GM19324 (cell line): ENCODE results near the gene CLEC16A.

Experiments
- ATAC-seq: cut with Tn5 transposase; IDR thresholded peaks from one replicate; pipeline ENCODE4 v1.9.1; 2021; ENCODE audit warnings: mild to moderate bottlenecking, moderate library complexity; ENCODE audit not compliant: unreplicated experiment, low FRiP score

CLEC16A gene

DNA sequence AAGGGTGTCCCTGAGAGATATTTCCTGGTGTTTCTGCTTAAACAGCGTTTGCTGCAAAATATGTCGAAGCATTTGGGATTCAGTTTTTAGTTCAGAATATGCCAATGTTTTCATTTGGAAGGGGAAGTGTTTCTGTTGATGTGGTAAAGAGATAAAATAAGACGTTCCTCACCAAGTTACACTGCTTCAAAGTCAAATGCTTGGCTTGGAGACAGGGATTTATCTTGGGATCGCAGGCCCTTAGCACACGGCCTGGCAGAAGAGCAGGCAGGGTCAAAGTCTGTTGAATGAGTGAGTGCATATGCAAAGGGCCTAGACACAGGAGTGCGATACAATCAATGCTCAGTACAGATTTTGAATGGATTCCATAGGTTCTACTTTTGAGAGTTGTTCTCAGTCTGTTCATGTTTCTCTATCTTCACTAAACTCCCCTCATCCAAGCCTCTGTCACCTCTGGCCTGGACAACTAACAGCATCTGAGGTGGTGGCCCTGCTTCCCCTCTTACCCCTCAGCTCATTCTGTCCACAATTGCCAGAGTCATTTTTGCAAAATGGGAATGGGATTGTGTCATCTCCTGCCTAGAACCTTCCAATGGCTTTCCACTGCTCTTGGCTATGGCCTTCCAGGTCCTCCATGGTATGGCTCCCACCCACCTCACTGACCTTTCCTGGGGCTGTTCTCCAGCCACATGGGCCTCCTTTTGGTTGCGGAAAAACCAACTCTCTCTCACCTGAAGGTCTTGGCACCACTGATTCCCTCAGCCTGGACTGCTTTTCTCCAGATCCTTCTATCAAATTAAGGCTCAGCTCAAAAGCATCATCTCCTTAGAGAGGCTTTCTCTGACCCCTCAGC is 5.3 kb upstream of the CLEC16A start:
- no peak for ATAC-seq

DNA sequence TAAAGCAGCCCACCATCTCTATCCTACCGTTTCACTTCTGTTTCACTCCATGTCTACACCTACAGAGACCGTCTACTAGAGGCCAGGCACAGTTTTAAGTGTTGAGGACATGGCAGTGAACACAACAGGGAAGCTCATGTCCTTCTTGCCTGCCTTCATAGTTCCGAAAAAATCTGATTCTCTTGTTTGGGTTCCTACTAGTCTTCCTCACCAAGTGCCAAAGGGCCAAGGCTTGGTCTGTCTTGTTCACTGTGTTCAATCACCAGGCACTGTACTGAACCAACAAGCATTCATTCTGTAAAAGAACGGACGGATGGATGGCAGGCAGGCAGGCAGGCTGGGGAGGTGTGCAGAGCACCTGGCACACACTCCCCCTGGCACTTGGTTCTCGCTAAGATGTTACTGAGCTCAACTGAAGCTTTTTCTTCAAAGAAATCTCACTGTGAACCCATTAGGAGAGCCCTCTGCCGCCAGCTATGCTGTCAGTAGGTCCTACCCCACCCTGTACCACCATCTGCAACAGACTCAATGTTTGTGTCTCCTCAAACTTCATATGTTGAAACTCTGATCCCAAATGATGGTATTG is 4.6 kb upstream of the CLEC16A start:
- no peak for ATAC-seq

DNA sequence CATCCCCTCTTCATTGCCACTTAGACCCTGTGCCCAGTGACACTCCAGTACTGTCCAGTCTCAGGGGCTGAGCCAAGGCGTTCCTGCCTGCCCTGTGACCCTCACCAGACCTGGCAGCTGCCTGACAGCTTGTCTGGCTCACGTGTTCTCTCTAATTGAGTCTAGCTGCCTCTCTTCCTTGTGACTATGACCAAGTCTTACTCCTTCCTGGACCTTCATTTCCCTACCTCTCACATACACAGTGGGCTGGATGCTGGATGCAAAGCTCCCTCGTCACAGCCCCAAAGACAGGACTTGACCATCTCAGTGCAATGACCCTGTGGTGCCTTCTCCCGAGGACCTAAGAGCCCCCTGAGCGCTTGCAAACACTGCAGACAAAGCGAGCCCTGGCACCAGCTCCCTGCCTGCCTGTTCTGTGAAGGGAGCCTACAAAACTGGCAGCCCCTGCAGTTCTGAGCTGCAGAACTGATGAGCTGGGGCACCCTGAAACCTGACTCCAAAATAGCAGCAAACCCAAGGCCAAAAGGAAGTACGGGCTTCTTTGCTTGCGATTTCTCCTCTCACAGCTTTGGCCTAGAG is 3.8 kb upstream of the CLEC16A start:
- ATAC-seq = no peak

DNA sequence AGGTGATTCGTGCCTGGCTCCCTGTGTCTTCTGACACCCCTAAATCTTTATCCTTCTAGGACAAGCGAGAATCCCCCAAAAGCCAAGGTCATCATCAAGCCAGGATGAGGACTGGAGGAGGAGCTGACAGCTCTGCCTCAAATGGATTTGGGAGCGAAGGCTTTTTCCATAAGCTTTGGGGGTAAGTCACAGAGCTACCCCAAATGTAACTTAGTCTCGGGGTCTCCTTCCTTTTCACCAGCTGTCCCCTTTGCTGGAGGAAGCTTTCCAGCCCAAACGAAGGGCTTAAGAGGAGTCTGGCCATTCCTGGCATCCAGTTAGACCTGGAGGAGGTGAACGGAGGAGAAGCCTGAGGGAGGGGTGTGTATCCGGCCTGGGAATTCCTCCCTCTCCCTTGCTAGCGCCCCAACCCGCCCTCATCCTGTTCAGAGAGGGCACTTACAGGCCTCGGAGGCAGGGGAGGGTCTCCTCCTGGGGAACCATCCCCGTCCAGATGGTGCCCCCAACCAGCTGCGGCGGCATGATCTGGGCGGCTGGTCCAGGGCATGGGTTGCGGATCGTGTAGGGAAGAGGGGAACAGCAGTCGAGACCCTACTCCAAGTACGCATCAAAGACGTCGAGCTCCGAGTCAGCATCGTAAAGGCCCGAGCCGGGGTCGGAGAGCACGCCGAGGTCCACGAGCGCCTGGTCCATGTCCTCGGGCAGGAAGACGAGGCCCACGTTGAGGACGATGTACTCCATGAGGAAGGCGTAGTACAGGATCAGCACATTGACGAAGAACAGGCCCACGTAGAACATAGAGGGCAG is 3.0 kb upstream of the CLEC16A start:
- peak; percentile 0 for ATAC-seq

DNA sequence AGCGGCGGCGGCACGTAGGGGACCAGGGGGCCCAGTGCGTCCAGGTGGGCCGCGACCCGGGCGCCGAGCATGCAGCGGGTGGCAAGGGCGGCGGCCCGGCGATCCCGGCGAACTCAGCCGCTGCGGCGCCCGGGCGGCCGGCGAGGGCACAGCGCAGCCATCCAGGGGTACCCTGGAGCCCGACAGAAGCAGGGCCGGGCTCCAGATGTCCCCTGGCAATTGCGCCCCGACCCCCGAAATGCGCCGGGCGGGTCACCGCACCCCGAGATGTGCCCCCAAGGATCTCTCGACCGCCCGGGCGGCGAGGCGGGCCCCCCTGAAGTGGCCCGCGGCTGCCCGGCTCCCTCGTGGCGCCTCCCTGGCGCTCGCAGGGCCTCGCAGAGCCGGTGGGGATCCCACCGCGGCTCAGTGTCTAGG is 2.4 kb upstream of the CLEC16A start:
- ATAC-seq = peak; percentile 19

DNA sequence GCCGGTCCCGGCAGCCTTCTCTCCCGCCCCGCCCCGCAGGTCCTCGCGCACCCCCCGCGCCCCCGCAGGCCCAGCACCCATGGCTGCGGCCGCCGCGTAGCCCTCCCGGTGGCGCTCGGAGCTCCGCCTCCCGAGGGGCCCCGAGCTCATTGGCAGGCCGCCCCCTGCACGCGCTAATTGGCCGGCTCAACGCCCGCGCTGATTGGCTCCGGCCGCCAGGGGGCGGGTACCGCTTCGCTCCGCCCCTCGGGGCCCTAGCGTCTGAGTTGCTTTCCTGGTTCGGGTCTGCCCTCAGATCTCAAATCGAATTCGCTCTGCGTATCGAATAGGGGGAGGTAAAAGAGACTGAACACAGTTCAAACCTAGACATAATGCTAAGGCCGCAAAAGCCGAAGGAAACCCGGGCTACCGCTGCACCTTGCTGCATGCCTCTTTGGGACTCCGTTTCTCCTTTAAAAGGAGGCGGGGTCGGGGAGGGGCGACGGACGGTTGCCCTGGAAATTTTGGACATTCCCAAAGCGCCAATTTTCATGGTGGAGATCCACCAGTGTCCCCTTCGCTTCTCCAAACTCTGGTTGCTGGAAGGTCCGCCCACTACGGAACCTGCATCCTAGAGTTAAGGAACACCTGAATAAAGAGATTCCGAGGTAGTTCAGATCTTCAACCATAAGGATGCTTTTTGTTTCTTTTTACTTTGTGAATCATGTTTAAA is 1.9 kb upstream of the CLEC16A start, which contains the start of gene DEXI:
TSS of gene DEXI (minus strand) at position 117 of the 712 bp plus-strand sequence. CDS start 463 bp downstream, outside the sequence.
- peak; percentile 68 for ATAC-seq

DNA sequence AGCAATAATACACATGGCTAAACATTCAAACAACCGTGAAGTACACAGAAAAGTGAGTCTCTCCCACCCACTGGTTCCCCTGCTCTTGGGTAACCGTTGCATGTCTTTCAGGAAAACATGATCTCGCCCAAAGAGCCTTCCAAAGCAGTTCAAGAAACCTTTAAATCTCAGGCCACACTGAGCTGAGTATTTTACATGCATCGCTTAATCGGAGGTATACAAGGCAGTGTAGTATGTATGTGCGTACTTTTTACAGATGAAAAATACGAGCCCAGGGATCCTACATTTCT is 1.4 kb upstream of the CLEC16A start:
- no peak for ATAC-seq

DNA sequence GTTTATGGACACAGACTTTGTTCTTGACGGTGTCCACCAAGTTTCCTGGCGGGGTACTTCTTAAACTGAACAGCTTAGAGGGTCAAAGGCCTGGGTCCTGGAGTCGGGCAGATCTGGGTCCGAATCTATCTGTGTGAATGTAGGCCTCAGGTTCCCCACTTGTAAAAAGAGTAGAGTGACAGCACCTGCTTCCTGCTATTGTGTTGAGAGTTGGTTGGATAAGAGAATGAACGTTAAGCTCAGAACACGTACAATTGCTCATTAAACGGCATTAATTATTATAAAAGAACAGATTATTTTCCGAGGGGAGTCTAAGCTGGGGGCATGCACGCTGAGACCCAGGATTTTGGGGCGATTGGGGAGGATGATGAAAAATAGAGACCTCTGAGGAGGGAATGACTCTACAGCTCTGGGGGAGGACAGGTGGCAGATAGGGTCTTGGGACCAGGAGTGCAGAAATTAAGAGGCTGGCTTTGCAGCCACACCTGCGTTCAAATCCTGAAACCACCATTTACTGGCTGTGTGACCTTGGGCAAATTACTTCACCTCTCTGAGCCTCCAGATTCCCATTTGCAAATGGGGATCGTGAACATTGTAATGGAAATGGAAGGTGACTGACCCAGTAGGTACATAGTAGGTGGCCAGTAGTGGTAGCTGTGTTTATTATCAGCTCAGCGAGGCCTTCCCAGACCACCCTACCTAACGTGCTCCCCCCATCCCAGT is 862 bp downstream of the CLEC16A start:
- no peak for ATAC-seq

DNA sequence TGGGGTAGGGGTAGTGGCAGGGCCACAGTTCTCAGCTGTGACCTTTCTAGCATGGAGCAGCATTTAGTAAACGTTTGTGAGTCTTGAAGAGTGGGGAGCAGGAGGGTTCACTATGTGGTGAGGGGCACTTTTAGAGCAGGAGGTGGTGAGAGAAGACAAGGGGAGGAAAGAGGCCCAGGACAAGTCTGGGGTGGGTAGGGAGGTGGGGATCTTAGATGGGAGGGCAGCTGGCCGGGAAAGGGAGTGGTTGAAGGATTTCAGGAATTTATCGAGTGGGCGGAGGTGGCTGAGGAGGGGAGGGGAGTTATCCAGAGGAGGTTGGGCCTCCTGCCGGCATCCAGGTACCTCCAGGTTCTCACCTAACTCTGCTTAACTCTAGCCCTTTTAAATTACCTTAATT is 1.9 kb downstream of the CLEC16A start:
- no peak for ATAC-seq

DNA sequence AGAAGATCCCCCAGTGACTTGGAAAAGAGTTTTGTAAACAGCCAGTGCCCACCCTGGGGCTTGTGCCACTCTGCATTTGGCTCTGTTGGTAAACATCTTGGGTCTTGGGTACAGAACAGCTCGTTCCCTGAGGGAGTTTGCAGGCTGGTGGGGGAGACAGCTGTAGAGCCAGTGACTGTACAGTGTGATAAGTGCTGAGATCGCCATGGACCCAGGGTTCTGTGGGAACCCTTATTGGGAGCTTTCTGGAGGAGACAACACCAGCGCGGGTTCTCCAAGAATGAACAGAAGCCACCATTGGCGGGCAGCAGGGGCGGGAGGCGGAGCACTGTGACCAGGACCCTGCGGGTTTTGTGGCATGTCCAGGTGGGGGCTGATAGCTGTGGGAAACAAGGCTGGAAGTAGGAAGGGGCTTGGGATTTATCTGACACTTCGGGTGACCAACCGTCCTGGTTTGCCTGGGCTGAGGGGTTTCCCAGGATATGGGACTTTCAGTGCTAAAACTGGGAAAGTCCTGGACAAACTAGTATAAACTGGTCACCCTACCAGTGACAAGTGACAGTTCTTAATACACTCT is 2.9 kb downstream of the CLEC16A start:
- ATAC-seq = no peak

DNA sequence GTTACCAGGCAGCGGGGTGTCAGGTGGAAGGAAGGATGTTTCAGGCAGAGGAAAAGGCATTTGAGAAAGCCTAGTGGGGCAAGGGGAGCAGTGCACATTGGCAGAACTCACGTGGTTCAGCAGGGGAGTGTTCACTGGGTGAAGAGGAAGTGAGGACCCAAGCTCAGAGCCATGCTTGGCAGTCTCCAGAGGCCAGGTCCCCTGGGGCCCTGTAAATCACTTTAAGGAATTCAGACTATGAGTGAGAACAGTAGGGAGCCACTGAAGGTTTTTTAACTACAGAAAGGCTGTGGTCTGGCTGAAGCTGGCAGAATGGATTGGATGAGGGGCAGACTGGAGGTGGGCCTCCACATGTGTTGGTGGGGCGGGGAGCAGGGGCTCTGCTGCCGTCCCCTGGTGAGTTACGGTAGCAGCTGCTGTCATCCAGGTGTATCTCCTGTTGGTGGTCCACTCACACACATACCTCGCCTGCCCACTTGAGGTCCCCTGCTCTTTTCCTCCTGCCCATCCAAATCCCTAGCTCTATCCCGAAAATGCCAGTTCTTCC is 5.1 kb downstream of the CLEC16A start:
- ATAC-seq = peak; percentile 67

DNA sequence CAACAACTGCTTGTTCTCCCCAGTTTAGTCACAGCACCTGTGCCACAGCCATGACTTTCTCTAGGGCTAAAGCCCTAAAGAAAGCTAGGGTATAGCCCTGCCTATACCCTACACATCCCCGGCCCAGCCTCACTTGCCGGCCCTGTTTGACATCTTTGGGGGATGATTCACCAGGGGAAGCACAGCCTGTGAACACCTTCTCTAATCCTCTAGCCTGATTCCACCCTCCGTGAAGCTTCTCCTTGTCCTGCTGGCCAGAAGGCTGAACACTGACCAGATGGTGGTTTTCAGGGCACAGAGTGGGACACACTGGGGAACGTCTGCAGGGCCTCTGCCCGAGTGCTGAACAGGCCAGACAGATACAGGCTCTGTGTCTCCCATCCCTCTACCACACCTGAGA is 6.0 kb downstream of the CLEC16A start:
- ATAC-seq = no peak

DNA sequence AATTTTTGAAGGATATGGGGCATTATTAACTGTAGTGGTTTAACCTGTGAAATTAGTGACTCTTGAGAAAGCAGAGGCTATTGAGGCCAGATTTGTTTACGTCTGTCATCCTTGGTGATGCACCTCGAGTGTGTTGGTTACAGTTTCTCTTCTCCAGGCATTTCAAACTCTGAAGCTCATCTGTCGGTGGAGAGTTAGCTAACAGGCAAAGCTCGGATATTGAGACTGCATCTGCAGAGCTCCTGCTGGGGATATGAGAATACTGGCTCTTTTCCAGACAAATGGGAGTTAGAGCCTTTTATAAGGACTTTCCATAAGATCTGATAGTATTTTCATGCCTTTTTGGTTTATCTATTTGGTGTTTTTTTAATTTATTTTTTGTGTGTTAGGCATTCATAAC is 6.7 kb downstream of the CLEC16A start:
- ATAC-seq = no peak

DNA sequence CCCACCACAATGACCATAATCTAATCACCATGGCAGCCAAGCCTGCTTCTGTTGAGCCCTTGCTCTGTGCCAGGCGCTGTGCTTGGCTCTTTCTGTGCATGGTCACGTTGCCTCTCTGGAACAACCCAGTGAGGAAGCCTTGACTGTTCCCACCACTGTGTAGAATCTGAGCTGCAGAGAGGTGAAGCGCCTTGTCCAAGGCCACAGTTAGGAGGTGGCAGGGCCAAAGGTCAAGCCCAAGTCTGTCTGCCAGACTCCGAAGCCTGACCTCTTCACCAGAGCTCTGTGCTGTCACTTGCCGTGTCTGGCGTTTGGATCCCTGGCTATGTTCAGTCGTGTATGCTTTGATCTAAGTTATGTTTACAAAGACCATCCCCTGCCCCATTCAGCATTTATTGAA is 10.5 kb downstream of the CLEC16A start:
- no peak for ATAC-seq

DNA sequence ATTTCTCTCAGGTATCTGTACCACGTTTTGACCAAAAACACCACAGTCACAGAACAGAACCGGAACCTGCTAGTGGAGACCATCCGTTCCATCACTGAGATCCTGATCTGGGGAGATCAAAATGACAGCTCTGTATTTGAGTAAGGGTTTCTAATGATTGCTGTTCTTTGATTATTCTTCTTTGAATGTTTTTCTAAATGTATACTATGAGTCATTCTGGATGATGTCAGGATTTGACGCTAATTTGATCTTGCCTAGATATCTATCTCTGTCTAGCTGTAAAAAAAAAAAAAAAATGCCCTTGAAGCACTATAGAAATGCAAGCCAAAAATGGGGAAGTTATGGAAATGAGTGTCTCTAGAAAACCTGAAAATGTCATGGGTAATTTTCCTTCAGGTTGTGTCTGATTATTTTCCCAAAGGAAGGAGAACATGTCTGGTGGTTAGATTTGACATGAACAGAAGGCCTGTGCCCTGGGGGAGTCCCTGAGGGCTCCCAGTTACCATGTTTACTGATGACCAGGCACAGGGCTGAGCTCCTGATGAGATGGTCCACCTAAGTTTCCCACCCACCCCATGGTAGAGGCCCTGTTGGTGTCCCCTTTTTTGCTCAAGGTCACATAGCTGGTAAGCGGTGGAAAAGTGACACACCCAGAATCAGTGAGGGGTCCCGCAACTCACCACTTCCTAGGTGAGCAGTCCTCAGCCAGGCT is 13.6 kb downstream of the CLEC16A start:
- no peak for ATAC-seq

DNA sequence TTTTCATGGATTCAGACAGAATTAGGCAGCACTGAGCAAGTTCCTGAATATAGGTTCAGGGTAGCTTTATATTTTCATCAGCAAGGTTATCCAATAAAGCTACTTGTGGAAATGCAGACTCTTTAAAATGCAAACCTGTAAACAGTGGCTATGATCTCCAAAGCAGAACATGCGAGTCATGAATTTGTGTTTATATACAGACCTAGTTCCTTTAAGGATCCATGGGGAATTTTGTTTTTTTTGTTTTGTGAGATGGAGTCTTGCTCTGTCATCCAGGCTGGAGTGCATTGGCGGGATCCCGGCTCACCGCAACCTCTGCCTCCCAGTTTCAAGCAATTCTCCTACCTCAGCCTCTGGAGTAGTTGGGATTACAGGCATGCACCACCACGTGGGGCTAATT is 14.8 kb downstream of the CLEC16A start:
- no peak for ATAC-seq

DNA sequence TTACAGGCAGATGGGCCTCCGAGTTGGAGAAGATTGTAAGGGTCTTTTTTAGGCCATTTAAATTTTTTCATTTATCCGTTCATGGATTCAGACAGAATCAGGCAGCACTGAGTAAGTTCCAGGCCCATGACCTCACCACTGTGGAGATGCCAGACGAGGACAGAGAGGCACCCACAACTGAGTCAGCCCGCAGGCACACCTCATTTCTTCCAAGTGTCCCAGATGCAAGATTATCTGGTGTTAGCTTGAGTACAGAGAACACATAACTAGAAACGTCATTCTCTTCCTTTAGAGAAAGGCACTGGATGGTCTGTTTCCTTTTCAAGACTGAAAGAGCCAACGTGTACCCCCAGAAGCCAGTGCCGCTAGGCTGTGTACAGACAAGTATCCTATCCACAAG is 16.9 kb downstream of the CLEC16A start:
- no peak for ATAC-seq

DNA sequence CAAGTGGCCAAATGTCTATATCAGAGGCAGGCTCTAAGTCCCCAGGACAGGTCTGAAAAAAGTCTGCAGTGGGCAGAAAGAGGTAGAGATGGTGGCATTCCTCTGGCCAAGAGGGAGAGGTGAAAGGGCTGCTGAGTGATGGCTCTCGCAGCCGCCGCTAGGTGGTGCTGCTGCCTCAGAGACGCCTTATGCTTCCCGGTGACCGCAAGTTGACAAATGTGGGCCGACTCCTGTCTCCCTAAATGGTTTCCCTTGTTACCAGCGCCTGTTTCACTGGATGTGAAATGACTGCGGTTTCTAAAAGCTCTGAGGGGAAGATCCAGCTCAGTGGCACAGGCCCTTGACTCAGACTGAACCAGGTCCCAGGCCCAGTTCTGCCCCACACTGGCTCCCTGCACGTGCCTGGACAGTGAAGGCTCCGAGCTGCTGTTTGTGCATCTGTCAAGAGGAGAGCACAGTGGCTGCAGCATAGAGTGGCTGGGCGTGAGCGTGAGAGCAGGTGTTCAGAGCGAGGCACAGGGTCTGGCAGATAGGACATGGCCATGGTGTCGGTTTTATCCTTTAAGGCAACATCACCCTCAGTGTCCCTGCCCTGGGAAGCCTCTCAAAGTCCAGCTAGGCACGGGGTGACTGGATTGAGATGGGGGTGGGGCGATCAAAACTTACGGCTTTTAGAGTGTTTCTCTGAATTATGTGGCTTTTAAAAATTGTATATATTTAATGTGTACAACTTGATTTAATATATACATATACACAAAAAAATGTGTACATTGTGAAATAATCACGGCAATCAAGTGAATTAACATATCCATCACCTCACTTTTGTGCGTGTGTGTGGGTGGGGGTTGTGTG is 19.9 kb downstream of the CLEC16A start:
- ATAC-seq = no peak
